HFFc6 (cell line): ENCODE results near the gene KCNK4. TPM values are rescaled to one million over a fixed set of nuclear protein-coding genes. Genes with fewer than 3 reads are reported as not detected.
A peak's percentile ranks its signal among the peaks of the same experiment; 100 is the strongest.

ENCODE experiments used
- DNase-seq: peaks from one replicate; pipeline ENCODE4 v3.0.0-alpha.2; 2018
- H3K27ac Mint-ChIP-seq: 2 replicates; pipeline ENCODE4 v1.8.0; 2020; ENCODE audit warnings: mild to moderate bottlenecking, mixed read lengths
- H3K27me3 Mint-ChIP-seq: 2 replicates; pipeline ENCODE4 v1.8.0; 2021; ENCODE audit warnings: mild to moderate bottlenecking, moderate library complexity, mixed read lengths; ENCODE audit not compliant: insufficient read depth
- H3K36me3 Mint-ChIP-seq: 2 replicates; pipeline ENCODE4 v1.8.0; 2021; ENCODE audit warnings: low read depth, mixed read lengths
- H3K4me1 Mint-ChIP-seq: 2 replicates; pipeline ENCODE4 v1.8.0; 2020; ENCODE audit warnings: low read depth, mixed read lengths
- H3K4me3 Mint-ChIP-seq: 2 replicates; pipeline ENCODE4 v1.8.0; 2020; ENCODE audit warnings: mild to moderate bottlenecking, moderate library complexity, mixed read lengths
- H3K9me3 Mint-ChIP-seq: 2 replicates; pipeline ENCODE4 v1.8.0; 2020; ENCODE audit warnings: mild to moderate bottlenecking, mixed read lengths
- CTCF ChIP-seq: fragments of 200-600 bp; sonication (generic); IDR thresholded peaks from 2 replicates; pipeline ENCODE4 v1.5.0; 2021; ENCODE audit warnings: antibody characterized with exemption, mild to moderate bottlenecking
- total RNA-seq, 6 experiments: library from RNA; stranded (reverse); fragmentation: NEBNext Ultra II Directional; extraction: Animal tissue kit (Norgen Biotek cat#: 25700); gene quantifications; 2 replicates in 1 of 6; 3 replicates in 5 of 6; pipeline ENCODE4 v1.2.3, GENCODE V29; 2021

KCNK4 gene
- total RNA-seq, 6 experiments from 2014 or later: 0.14 TPM; not detected in 5

DNA sequence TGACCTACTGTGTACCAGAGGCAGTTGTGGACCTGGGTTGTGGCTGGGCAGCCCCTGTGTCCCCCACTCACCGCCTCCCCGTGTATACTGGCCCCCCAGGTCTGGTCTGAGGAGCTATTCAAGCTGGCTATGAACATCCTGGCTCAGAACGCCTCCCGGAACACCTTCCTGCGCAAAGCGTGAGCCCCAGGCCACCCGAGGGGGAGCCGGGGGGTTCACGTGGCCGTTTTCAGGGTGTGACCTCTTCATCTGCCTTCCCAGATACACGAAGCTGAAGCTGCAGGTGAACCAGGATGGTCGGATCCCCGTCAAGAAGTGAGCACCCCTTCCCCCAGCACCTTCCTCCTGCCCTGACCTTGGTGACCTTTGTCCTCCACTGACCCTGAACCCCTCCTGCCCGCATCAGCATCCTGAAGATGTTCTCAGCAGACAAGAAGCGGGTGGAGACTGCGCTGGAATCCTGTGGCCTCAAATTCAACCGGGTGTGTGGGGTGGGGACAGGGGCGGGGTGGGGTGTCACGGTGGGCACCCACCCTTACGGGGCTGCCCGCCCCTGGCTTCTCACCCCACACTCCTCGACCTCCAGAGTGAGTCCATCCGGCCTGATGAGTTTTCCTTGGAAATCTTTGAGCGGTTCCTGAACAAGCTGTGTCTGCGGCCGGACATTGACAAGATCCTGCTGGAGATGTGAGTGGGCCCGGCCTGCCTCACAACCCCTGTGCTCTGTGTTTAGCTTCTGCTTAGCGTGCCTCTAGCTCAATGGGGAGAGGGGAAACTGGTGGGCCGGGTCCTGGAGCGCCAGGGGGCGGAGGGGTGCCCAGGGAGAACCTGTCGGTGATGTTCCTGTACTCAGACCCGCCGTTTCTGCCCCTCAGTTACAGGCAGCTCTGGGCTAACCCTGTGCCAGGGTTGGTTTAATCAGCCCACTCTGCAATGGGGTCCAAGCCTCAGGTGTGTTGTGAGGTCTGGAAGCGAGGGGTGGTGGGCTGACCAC, 35.7 kb upstream of the KCNK4 start:
- Mint-ChIP-seq H3K36me3 (peaks cover 19% of the 10 kb centered on the region), H3K4me3 (no peak overlapping the region)

GRCh38 chr11:64256300-64256699, 34.8 kb upstream of the KCNK4 start:
- H3K9me3 Mint-ChIP-seq: no peaks in the 10 kb centered on the region
- no peak overlapping the region for H3K4me3 Mint-ChIP-seq
- no peak overlapping the region for H3K27ac Mint-ChIP-seq
- H3K4me1 Mint-ChIP-seq: peaks cover 12% of the 10 kb centered on the region
- H3K36me3 Mint-ChIP-seq: peaks cover 19% of the 10 kb centered on the region
- no peak for TF ChIP-seq CTCF
- H3K27me3 Mint-ChIP-seq: peaks cover 2% of the 10 kb centered on the region
- no peak for DNase-seq

More for the DNA sequence above, 35.7 kb upstream of the KCNK4 start:
- Mint-ChIP-seq H3K27ac (no peak overlapping the region), H3K4me1 (peaks cover 12% of the 10 kb centered on the region), H3K9me3 (no peaks in the 10 kb centered on the region), H3K27me3 (peaks cover 2% of the 10 kb centered on the region)
- DNase-seq: no peak
- TF ChIP-seq CTCF: no peak

GRCh38 chr11:64258356-64258755, 32.7 kb upstream of the KCNK4 start:
- no peaks in the 10 kb centered on the region for H3K9me3 Mint-ChIP-seq
- no peak overlapping the region for H3K27ac Mint-ChIP-seq
- peaks cover 4% of the 10 kb centered on the region for H3K27me3 Mint-ChIP-seq
- no peak for DNase-seq
- H3K36me3 Mint-ChIP-seq: peaks cover 32% of the 10 kb centered on the region
- no peak overlapping the region for H3K4me3 Mint-ChIP-seq
- H3K4me1 Mint-ChIP-seq: peaks cover 16% of the 10 kb centered on the region
- TF ChIP-seq CTCF: no peak

DNA sequence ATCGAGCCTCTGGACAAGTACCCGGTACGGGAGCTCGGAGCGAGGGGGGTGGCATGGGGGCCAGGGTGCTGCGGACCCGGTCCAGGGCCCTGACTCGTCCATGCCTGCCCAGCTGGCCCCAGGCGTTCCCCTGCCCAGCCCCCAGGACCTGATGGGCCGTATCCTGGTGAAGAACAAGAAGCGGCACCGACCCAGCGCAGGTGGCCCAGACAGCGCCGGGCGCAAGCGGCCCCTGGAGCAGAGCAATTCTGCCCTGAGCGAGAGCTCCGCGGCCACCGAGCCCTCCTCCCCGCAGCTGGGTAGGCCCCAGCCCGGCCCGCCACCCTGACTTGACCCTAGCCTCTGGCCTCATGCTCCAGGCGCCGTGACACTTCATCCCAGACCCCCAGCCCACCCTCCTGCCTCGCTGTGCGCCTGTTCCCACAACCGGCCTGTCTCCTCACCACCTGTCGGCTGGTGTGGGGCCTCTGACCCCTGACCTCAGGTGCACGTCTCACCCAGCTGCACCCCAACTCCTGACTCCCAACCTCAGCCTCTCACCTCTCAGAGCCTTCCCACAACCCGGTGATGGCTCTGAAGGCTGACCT, 32.1 kb upstream of the KCNK4 start:
- Mint-ChIP-seq H3K9me3 (no peaks in the 10 kb centered on the region), H3K36me3 (peaks cover 33% of the 10 kb centered on the region), H3K27me3 (peaks cover 4% of the 10 kb centered on the region), H3K27ac (no peak overlapping the region), H3K4me1 (peaks cover 9% of the 10 kb centered on the region), H3K4me3 (no peak overlapping the region)
- DNase-seq: no peak
- TF ChIP-seq CTCF: no peak

GRCh38 chr11:64259533-64260067, 31.5 kb upstream of the KCNK4 start:
- Mint-ChIP-seq H3K9me3 (no peaks in the 10 kb centered on the region), H3K36me3 (peaks cover 33% of the 10 kb centered on the region), H3K27ac (peak overlapping the region; percentile 42; the same call in 1 of the 2 replicates), H3K4me3 (no peak overlapping the region), H3K4me1 (peaks cover 8% of the 10 kb centered on the region), H3K27me3 (peaks cover 4% of the 10 kb centered on the region)
- DNase-seq: no peak
- no peak for TF ChIP-seq CTCF
